ENCODE data around the gene MICU1. TPM values are rescaled to one million over a fixed set of nuclear protein-coding genes. Genes with fewer than 3 reads are reported as not detected.

The MICU1 gene
- total and polyA plus RNA-seq, 10 of the 15 experiments (the other 5 are each of a cell fraction or from before 2014, with no cell fraction given), result 18.2 to 36.4 (median 22.2) TPM

GRCh38 chr10:72335394-72336258, 290.3 kb downstream of the MICU1 start (continued):
- TF ChIP-seq ZBTB4 (CRISPR knock-in tag; IDR thresholded peaks at IDR 0.05) (no peak), SP1 (IDR thresholded peaks at IDR 0.05; ENCODE audit: low read depth, low read length) (peak; percentile 64), PAX5 (IDR thresholded peaks at IDR 0.05; ENCODE audit: borderline replicate concordance, low read depth, low read length) (0 out of 2 replicates have a peak, but pooled peaks have one; percentile 42), IRF5 (IDR thresholded peaks at IDR 0.05; ENCODE audit: borderline replicate concordance) (no peak), ESRRA (IDR thresholded peaks at IDR 0.05; ENCODE audit: low read length) (no peak), ZZZ3 (IDR thresholded peaks at IDR 0.05; ENCODE audit: control insufficient read depth, insufficient read length, low read depth) (no peak), EED (IDR thresholded peaks at IDR 0.05; ENCODE audit: low read depth) (no peak), TAF1 (IDR thresholded peaks at IDR 0.05; ENCODE audit: borderline replicate concordance, low read depth, low read length) (no peak), HDGF (IDR thresholded peaks at IDR 0.05) (no peak), ZNF384 (IDR thresholded peaks at IDR 0.05; ENCODE audit: borderline replicate concordance, low read depth, low read length) (no peak), CHD1 (IDR thresholded peaks at IDR 0.05; ENCODE audit: low read depth, low read length) (no peak), YY1 (IDR thresholded peaks at IDR 0.05; ENCODE audit: low read depth, low read length) (no peak; the same call in 1 of the 2 replicates), RCOR1 (conservative IDR thresholded peaks at IDR 0.05; ENCODE audit: low read depth, low read length) (no peak), BCLAF1 (IDR thresholded peaks at IDR 0.05) (no peak), CREM (IDR thresholded peaks at IDR 0.05; ENCODE audit: low read depth) (0 out of 2 replicates have a peak, but pooled peaks have one; percentile 5), IRF4 (IDR thresholded peaks at IDR 0.05; ENCODE audit: low read depth, low read length) (no peak), MYC (IDR thresholded peaks at IDR 0.05; ENCODE audit: insufficient read depth, insufficient read length, insufficient replicate concordance, low read length, severe bottlenecking) (no peak)
- TF ChIP-seq, protein P1, sequence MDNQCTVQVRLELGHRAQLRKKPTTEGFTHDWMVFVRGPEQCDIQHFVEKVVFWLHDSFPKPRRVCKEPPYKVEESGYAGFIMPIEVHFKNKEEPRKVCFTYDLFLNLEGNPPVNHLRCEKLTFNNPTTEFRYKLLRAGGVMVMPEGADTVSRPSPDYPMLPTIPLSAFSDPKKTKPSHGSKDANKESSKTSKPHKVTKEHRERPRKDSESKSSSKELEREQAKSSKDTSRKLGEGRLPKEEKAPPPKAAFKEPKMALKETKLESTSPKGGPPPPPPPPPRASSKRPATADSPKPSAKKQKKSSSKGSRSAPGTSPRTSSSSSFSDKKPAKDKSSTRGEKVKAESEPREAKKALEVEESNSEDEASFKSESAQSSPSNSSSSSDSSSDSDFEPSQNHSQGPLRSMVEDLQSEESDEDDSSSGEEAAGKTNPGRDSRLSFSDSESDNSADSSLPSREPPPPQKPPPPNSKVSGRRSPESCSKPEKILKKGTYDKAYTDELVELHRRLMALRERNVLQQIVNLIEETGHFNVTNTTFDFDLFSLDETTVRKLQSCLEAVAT (IDR thresholded peaks at IDR 0.05), result no peak; the same call in 1 of the 2 replicates
- TF ChIP-seq, protein P2, sequence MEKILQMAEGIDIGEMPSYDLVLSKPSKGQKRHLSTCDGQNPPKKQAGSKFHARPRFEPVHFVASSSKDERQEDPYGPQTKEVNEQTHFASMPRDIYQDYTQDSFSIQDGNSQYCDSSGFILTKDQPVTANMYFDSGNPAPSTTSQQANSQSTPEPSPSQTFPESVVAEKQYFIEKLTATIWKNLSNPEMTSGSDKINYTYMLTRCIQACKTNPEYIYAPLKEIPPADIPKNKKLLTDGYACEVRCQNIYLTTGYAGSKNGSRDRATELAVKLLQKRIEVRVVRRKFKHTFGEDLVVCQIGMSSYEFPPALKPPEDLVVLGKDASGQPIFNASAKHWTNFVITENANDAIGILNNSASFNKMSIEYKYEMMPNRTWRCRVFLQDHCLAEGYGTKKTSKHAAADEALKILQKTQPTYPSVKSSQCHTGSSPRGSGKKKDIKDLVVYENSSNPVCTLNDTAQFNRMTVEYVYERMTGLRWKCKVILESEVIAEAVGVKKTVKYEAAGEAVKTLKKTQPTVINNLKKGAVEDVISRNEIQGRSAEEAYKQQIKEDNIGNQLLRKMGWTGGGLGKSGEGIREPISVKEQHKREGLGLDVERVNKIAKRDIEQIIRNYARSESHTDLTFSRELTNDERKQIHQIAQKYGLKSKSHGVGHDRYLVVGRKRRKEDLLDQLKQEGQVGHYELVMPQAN (conservative IDR thresholded peaks at IDR 0.05), result no peak

Measured in GM12878 (cell line).